Upper lobe of left lung (tissue), 6 donors: Measurements from ENCODE around the gene PRF1. TPM values are rescaled to one million over a fixed set of nuclear protein-coding genes. Genes with fewer than 3 reads are reported as not detected.

ENCODE experiments used
- ATAC-seq, 2 donors: fragments of 200-7000 bp; cut with Tn5 transposase; one replicate each; pipeline ENCODE4 v1.9.1; 2022; ENCODE audit warnings: mild to moderate bottlenecking in 2 of 2, moderate library complexity in 2 of 2; ENCODE audit not compliant: low FRiP score in 2 of 2
- DNase-seq, 2 donors: peaks; one replicate each; pipeline ENCODE4 v3.0.0-alpha.2; 2019 to 2020
- H3K27ac ChIP-seq, 4 donors: fragments of 200-600 bp; sonication (generic); one replicate each; pipeline ENCODE4 v1.5.1; 2016 to 2019
- H3K27me3 ChIP-seq, 4 donors: fragments of 200-600 bp; sonication (generic); one replicate each; pipeline ENCODE4 v1.5.1; 2017 to 2019
- H3K36me3 ChIP-seq, 4 donors: fragments of 200-600 bp; sonication (generic); one replicate each; pipeline ENCODE4 v1.5.1; 2016 to 2019
- H3K4me1 ChIP-seq, 4 donors: fragments of 200-600 bp; sonication (generic); one replicate each; pipeline ENCODE4 v1.5.1; 2018 to 2019
- H3K4me3 ChIP-seq, 4 donors: fragments of 200-600 bp; sonication (generic); one replicate each; pipeline ENCODE4 v1.5.1; 2017 to 2019; ENCODE audit warnings: mild to moderate bottlenecking in 2 of 4, moderate library complexity in 1 of 4
- H3K9me3 ChIP-seq, 4 donors: fragments of 200-600 bp; sonication (generic); one replicate each; pipeline ENCODE4 v1.5.1; 2018 to 2019
- EP300 ChIP-seq, 4 donors: sonication (generic); formaldehyde crosslinking; IDR thresholded peaks; one replicate each; pipeline ENCODE4 v1.5.1; 2017; ENCODE audit warnings: antibody characterized with exemption in 4 of 4, control low read depth in 2 of 4
- POLR2A ChIP-seq, 4 donors: fragments of 450-650 bp; IDR thresholded peaks; one replicate each; pipeline ENCODE4 v1.5.1; 2016 to 2017; ENCODE audit warnings: antibody characterized with exemption in 4 of 4, mild to moderate bottlenecking in 2 of 4
- POLR2AphosphoS5 ChIP-seq, 2 donors: sonication (generic); formaldehyde crosslinking; IDR thresholded peaks; one replicate each; pipeline ENCODE4 v1.5.1; 2017; ENCODE audit warnings: antibody characterized with exemption in 2 of 2
- WGBS, 2 donors: methylation state at CpG; one replicate each; pipeline ENCODE4 v1.1.5; 2017 to 2018; 5-methylcytosine and 5-hydroxymethylcytosine counted together
- total RNA-seq, 6 donors: library from RNA; depleted of rRNA in 4 of 6; stranded (reverse); fragments of >200 nt in 4 of 6; gene quantifications; one replicate each; pipeline versions ENCODE4 v1.1.0 to v1.2.1, GENCODE V29; 2016 to 2021
- TF ChIP-seq, protein P1 (sequence below), 6 experiments: fragments of 450-650 bp in 4 of 6; fragments of 200-600 bp in 2 of 6; sonication (generic) in 2 of 6; IDR thresholded peaks; one replicate each; pipeline ENCODE4 v1.5.1; 2016 to 2019; ENCODE audit warnings: antibody characterized with exemption in 6 of 6
- donor health status: DM: no; HTN: no; CAD: no; lungs with moderate emphysema.
- donor health status: DM: no; HTN: yes; CAD: no; lungs with severe emphysema.

PRF1 gene
- total RNA-seq, 6 donors from 2014 or later = 6.3 to 26.9 (median 15.9) TPM

DNA sequence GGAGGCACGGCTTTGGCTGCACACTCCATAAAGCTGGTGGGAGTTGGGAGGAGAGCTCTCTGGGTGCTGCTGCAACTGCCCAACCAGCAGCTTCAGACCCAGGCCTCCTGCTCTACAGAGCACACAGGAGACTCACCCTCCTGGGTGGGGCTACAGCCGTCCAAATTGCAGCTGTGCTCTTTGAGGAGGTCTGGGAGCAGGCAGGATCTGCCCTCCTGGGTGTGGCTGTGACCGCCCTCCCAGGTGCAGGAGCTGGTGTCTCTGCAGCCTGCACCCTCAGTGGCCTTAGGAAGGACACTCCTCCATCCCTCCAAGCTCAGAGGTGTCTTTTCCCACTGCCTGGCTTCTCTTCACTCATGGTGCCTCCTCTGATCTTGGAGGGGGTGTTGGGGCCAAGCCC is 20.0 kb upstream of the PRF1 start:
- DNase-seq = no peak
- no peaks in the 10 kb centered on the region for H3K27me3 ChIP-seq
- no peak overlapping the region for H3K4me3 ChIP-seq
- H3K36me3 ChIP-seq = no peaks in the 10 kb centered on the region
- TF ChIP-seq EP300 (IDR thresholded peaks at IDR 0.05) = no peak
- WGBS, 2 donors = 94 to 100% methylated on average over 1 to 2 of the region's 3 CpGs
- H3K9me3 ChIP-seq = peaks cover 0 to 10% (median 4%) of the 10 kb centered on the region in 4 donors
- H3K27ac ChIP-seq = no peak overlapping the region
- peaks cover 0 to 5% (median 0%) of the 10 kb centered on the region in 4 donors for H3K4me1 ChIP-seq
- no peak for ATAC-seq

DNA sequence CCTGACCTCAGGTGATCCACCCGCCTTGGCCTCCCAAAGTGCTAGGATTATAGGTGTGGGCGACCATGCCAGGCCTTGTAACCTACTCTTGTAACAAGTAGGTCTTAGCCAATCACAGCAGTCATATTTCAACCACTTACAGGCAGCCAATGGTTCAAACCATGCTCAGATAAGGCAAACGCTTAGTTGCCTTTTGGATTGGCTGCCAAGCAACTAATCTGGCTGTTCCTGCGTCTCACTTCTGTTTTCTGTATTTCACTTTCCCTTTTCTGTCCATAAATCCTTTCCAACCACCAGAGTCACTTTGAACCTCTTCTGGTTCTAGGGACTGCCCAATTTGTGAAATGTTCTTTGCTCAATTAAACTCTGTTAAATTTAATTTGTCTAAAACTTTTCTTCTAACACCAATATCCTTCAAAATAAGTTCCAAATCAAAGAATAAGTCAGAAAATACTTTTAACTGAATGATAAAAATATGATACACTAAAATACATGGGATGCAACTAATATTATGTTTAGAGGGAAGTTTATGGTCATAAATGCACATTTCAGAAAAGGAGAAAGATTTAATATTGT is 19.1 kb upstream of the PRF1 start:
- H3K27me3 ChIP-seq = no peaks in the 10 kb centered on the region
- ATAC-seq = no peak

DNA sequence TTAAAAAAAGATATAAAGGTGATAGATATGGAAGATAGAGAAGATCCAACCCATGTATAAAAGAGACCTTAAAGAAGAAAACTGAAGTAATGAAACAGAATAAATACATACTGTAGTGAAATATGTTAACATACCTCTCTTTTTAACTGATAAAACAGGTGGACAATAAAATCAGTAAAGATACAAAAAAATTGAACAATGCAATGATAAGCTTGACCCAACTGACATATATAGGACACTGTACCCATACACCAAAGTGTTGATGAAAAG is 17.4 kb upstream of the PRF1 start:
- H3K9me3 ChIP-seq = peaks cover 0 to 10% (median 4%) of the 10 kb centered on the region in 4 donors
- TF ChIP-seq, protein P1, sequence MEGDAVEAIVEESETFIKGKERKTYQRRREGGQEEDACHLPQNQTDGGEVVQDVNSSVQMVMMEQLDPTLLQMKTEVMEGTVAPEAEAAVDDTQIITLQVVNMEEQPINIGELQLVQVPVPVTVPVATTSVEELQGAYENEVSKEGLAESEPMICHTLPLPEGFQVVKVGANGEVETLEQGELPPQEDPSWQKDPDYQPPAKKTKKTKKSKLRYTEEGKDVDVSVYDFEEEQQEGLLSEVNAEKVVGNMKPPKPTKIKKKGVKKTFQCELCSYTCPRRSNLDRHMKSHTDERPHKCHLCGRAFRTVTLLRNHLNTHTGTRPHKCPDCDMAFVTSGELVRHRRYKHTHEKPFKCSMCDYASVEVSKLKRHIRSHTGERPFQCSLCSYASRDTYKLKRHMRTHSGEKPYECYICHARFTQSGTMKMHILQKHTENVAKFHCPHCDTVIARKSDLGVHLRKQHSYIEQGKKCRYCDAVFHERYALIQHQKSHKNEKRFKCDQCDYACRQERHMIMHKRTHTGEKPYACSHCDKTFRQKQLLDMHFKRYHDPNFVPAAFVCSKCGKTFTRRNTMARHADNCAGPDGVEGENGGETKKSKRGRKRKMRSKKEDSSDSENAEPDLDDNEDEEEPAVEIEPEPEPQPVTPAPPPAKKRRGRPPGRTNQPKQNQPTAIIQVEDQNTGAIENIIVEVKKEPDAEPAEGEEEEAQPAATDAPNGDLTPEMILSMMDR (IDR thresholded peaks at IDR 0.05) = no peak
- TF ChIP-seq POLR2A (IDR thresholded peaks at IDR 0.05) = no peak
- TF ChIP-seq POLR2AphosphoS5 (IDR thresholded peaks at IDR 0.05) = no peak
- no peak for TF ChIP-seq EP300 (IDR thresholded peaks at IDR 0.05)
- no peak overlapping the region for H3K4me3 ChIP-seq
- DNase-seq (no peak), ATAC-seq (no peak)
- H3K36me3 ChIP-seq = no peaks in the 10 kb centered on the region
- no peak overlapping the region for H3K27ac ChIP-seq
- H3K4me1 ChIP-seq = peaks cover 0 to 5% (median 0%) of the 10 kb centered on the region in 4 donors
- no peaks in the 10 kb centered on the region for H3K27me3 ChIP-seq

More for the DNA sequence above, 19.1 kb upstream of the PRF1 start:
- Histone ChIP-seq H3K36me3 (no peaks in the 10 kb centered on the region), H3K4me3 (no peak overlapping the region), H3K9me3 (peaks cover 0 to 10% (median 4%) of the 10 kb centered on the region in 4 donors), H3K4me1 (peaks cover 0 to 5% (median 0%) of the 10 kb centered on the region in 4 donors), H3K27ac (no peak overlapping the region)
- no peak for TF ChIP-seq POLR2AphosphoS5 (IDR thresholded peaks at IDR 0.05)
- TF ChIP-seq EP300 (IDR thresholded peaks at IDR 0.05) = no peak
- no peak for TF ChIP-seq POLR2A (IDR thresholded peaks at IDR 0.05)
- TF ChIP-seq, protein P1 (IDR thresholded peaks at IDR 0.05) = no peak
- WGBS, 2 donors = 82 to 89% methylated on average over 4 of the region's 4 CpGs
- no peak for DNase-seq

DNA sequence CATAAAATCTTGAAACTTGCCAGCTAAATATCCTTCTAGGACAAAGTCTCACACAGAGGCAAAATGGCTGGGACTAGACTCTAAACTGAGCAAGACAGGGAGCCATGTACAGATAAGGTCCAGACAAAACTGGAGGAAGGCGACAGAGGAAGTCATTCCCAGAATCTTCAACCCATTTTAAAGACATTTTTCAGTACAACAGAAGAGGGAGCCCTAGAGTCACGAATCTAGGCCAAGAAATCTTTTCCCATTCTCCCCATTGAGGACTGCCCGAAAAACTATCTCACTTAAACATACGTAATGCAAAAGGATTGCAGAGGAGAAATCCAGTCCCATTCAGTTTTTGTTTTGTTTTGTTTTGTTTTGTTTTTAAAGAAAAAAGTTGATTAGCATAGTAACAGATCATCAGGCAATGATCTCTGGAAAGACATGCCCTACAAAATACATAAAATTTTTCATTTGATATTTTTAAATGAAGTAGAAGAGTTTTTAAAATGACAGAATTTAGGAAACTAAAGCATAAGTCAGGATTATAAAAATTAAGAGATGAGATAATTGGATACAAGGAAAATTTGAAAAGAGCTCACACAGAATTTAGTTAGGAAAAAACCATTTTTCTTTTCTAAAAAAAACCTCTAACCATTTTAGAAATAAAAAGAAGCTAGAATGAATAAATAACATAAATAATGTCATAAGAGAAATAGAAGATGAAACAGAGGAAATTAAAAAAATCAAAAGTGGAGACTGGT is 16.9 kb upstream of the PRF1 start:
- ATAC-seq = peak in 1 of 2 donors; percentile 21

DNA sequence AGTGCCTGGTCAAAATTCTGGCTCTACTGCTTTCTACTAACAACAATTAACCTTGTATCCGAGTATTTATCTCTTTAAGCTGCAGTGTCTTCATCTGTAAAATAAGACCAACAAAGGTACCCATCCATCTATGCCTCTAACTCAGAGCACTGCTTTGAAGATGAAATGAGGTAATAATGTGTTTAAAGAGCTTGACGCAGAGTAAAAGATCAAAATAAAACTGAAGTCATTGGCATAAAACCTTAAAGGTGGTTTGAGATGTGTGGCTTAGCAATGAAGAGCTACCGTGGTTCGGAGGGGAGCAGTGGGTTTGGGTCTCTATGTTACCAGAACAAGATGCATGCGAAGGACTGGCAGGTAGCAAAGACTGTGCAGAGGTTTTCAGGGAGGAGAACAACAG is 16.1 kb upstream of the PRF1 start:
- H3K9me3 ChIP-seq = peaks cover 0 to 10% (median 4%) of the 10 kb centered on the region in 4 donors
- H3K27me3 ChIP-seq = no peaks in the 10 kb centered on the region
- no peak overlapping the region for H3K27ac ChIP-seq
- TF ChIP-seq, protein P1 (IDR thresholded peaks at IDR 0.05) = no peak
- TF ChIP-seq EP300 (IDR thresholded peaks at IDR 0.05) = no peak
- no peak for TF ChIP-seq POLR2AphosphoS5 (IDR thresholded peaks at IDR 0.05)
- no peak for TF ChIP-seq POLR2A (IDR thresholded peaks at IDR 0.05)
- 91 to 96% methylated on average over 5 of the region's 5 CpGs for WGBS, 2 donors
- H3K4me1 ChIP-seq = no peaks in the 10 kb centered on the region
- no peak for DNase-seq
- no peaks in the 10 kb centered on the region for H3K36me3 ChIP-seq
- H3K4me3 ChIP-seq = no peak overlapping the region
- ATAC-seq = no peak

More for the DNA sequence above, 16.9 kb upstream of the PRF1 start:
- H3K4me1 ChIP-seq = peaks cover 0 to 5% (median 0%) of the 10 kb centered on the region in 4 donors
- 61 to 70% methylated on average over 4 of the region's 4 CpGs for WGBS, 2 donors
- no peak overlapping the region for H3K27ac ChIP-seq
- no peaks in the 10 kb centered on the region for H3K27me3 ChIP-seq
- H3K36me3 ChIP-seq = no peaks in the 10 kb centered on the region
- DNase-seq = no peak
- TF ChIP-seq POLR2A (IDR thresholded peaks at IDR 0.05) = no peak
- no peak for TF ChIP-seq POLR2AphosphoS5 (IDR thresholded peaks at IDR 0.05)
- no peak for TF ChIP-seq EP300 (IDR thresholded peaks at IDR 0.05)
- TF ChIP-seq, protein P1 (IDR thresholded peaks at IDR 0.05) = no peak
- peaks cover 0 to 10% (median 4%) of the 10 kb centered on the region in 4 donors for H3K9me3 ChIP-seq
- no peak overlapping the region for H3K4me3 ChIP-seq
